NOMO-1 (cell line): Measurements from ENCODE around the gene ADAM12.

Source experiments
- DNase-seq, 2 experiments: peaks; one replicate each; lab custom pipeline; 2025; ENCODE audit not compliant: unreplicated experiment in 2 of 2; lab: John Stamatoyannopoulos, UW

ADAM12 gene

GRCh38 chr10:126090911-126091728, 297.2 kb downstream of the ADAM12 start:
- no peak for DNase-seq

- DNase-seq, result no peak
Measured at GRCh38 chr10:126090443-126090842, 297.8 kb downstream of the ADAM12 start.

DNA sequence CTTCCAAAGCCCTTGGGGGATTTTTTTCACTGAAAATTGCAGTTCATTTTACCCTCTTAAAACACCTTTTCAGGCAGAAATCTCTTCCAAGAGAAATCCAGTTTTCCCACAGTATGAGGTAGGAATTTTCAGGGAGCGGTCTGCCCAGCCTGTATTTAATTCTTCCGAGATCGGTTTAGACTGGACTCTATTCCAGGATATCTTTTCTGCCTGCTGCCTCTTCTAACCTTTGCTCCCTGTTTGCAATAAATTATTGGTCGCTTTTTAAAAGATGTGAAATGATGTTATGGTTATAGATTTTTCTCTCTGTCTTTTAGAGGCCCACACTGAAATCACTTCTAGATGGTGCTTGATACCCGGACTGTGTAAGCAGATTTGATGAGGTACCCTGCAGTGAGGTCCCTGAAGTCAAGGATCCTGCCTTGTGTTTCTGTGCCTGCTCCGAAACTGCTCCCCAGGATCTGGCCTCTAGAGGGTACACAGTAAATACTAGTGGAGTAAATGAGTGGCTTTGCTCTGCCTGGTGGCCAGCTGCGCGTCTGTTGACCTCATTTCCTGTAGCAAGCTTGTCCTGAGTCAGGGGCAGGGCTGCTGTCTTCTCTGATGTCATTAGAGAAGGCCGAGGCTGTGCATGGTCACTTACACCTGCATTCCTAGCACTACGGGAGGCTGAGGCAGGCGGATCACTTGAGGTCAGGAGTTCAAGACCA, 300.3 kb downstream of the ADAM12 start:
- DNase-seq, result no peak

- no peak for DNase-seq
Measured at GRCh38 chr10:126087153-126087680, 301.1 kb downstream of the ADAM12 start.

GRCh38 chr10:126085806-126086205, 302.5 kb downstream of the ADAM12 start:
- DNase-seq, result no peak

GRCh38 chr10:126084369-126084768, 303.9 kb downstream of the ADAM12 start:
- no peak for DNase-seq

DNA sequence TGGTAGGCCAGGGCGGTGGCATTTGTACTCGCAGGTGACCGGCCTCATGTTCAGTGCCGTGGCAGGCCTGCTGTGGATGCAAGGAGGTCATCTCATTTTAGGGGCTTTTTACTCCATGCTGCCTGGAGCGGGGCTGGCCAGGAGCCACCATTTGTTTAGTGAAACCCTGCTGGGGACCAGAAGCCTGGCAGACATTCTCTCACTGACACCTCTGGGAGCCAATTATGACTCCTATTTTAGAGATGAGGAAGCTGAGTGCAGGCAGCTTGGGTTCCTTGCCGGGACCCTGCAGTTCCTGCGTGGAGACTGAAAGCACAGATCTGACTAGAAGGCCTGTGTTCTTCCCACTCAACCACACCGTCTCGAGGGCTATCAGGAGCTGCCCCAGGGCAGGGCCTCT, 305.3 kb downstream of the ADAM12 start:
- DNase-seq, result no peak

DNA sequence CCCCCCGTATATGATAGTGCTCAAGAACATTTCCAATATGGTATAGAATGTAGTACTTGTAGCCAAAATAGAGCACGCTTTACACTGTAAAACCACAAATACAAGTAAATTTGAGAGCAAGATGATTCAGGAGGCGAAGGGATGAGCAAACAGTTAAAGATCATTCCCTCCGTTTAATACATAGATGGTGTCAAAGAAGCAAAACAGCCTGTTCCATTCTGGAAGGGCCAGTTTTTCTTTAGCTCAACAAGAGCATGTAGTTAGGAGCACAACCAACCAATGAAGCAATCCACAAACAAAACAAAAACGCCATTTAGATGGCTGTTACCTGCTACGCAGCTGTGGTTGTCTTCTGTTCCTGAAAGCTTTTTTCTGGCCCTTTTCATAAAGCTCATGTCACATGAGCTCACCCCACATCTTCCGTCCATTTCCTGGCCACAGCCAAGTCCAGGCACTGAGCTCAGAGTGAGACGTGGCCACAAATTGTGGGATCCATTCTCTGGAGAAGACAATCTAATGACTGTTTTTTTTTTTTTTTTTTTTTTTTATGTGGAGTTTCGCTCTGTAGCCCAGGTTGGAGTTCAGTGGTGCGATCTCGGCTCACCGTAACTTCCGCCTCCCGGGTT, 306.3 kb downstream of the ADAM12 start:
- DNase-seq, result no peak

- DNase-seq, result no peak
Measured at GRCh38 chr10:126080879-126081411, 307.3 kb downstream of the ADAM12 start.

- no peak for DNase-seq
Measured at GRCh38 chr10:126080291-126080825, 307.9 kb downstream of the ADAM12 start.

GRCh38 chr10:126075009-126075408, 313.3 kb downstream of the ADAM12 start:
- DNase-seq, result no peak

- DNase-seq, result no peak
Measured at GRCh38 chr10:126074291-126074690, 314.0 kb downstream of the ADAM12 start.

DNA sequence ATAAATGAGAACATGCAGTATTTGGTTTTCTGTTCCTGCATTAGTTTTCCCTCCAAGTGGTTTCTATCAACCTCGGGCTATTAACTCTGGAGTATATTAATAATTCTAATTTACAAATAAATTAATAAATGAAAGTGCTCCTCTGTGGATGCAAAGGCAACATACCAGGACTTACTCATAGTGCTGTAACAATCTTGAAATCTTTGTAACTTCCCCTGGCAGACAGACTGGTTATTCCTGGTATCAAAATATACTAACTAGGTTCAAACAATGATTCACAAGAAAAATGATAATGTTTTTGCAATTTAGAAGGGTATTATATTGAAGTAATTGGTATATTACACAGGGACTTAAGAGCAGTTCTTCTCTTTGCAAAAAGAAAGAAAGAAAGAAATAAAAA, 314.7 kb downstream of the ADAM12 start:
- no peak for DNase-seq

DNA sequence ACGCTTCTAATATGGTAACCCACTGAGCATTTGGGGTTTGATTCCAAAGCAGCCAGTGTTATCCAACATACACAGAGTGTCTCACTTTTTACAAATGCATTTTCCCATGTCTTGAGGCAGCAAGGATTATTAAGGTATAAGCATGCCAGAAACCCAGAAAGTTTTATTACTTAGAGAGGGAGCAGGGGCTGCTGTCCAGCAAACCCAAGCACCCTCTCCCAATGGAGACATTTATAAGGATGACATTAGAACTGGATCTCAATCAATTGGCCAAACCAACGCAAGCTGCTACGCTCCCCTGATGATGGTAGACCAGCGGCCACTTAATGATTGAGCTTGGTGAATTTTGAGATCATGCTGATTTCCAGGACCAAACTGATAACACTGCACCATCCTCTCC, 315.7 kb downstream of the ADAM12 start:
- DNase-seq, result no peak

DNA sequence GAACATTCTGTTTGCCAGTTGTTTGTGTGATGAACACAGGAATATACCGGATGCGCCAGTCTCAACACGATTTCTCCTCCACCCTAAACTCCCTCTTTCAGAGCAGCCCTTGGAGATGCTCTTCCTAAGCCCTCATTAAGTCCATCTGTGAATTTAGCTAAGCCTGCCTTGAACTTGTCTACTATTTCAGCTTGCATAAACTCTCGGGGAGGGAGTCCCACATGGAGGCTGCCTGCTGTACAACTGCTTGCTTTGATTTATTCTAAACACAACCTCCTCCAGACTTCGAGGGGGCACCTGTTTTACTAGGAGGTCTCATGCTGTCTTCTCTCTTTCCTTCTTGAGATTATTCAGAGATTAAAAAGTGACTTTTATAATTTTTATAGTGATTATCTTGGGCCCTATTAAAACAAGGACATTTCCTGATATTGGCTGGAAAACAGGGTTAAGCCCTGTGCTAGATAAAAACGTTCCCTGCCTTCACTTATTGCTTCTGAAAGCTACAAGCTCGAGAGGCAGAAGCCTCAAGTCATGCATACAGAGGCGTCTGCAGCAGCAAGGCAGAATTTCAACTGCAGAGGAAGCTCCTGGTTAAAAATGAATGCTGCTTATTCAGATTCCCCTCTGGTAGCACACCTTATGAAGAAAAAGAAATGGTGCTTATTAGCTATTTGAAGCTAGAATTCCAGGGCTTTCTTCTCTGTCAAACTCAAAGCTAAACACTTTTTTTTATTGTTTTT, 317.6 kb downstream of the ADAM12 start:
- DNase-seq, result no peak

DNA sequence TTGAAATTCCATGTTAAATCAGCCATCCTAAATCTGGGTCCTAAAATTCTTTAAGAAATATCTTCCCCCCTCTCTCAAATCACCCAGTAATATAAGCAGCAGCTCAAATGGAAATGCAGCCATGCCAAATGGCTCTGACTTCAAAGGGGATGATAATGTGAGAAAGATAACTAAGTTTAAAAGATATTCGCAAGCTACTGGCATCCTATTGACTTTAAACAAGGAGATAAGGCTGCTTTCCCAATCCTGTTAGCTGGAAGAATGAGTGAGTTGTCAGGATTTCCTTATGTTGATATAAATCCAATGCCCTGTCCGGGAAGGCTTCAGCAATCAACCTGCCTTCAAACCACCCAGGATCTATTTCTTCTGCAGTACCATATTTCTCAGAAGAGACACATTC, 320.0 kb downstream of the ADAM12 start:
- DNase-seq, result no peak

- DNase-seq, result no peak
Measured at GRCh38 chr10:126066456-126066855, 321.8 kb downstream of the ADAM12 start.

- no peak for DNase-seq
Measured at GRCh38 chr10:126065751-126066377, 322.4 kb downstream of the ADAM12 start.

DNA sequence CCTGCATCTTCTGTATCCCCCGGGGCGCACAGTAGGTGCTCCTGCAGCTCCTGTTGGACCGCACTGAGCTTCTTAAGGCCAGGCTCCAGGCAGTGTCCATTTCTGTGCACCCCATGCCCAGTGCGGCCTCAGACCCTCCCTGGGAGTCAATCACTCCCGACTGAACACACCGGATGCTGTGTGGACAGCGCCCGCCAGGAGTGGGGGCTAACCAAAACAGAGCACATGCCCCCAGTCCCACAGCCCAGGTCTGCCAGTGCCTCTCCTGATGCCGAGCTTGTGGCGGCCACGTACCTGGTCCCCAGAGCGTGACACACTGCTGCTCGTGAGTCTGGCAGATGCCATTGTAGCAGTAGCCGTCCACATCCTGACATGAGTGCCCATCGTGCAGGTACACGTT, 323.8 kb downstream of the ADAM12 start:
- DNase-seq, result no peak

DNA sequence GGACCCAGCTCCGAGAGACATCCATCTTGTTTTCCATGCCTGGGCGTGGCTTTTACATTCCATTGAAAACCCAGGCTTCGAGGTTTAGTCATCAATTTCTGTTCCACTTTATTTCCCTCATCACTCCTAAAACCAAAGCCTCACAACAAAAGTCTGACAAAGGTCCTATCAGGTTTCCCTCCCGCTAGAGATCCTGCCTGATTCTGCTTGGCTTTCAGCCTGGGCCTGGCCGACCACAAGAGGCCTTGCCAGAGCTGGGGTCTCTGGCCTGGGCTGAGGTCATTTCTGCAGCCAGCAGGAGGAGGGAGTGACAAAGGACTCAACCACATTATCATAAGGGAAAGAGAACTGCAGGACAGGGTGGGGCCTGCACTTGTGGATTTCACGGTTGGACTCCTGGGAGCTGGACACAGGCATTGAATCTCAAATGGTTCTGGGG, 324.9 kb downstream of the ADAM12 start:
- no peak for DNase-seq
